Activated naive CD4-positive, alpha-beta T cell treated with anti-CD3 and anti-CD28 coated beads, Interleukin-2, amount 50 U/mL, for 16 hours (primary cell): Measurements from ENCODE around the gene TFF2.

Source experiments
- DNase-seq: peaks from one replicate; pipeline ENCODE4 v3.0.0-alpha.2; 2020

TFF2 gene

DNA sequence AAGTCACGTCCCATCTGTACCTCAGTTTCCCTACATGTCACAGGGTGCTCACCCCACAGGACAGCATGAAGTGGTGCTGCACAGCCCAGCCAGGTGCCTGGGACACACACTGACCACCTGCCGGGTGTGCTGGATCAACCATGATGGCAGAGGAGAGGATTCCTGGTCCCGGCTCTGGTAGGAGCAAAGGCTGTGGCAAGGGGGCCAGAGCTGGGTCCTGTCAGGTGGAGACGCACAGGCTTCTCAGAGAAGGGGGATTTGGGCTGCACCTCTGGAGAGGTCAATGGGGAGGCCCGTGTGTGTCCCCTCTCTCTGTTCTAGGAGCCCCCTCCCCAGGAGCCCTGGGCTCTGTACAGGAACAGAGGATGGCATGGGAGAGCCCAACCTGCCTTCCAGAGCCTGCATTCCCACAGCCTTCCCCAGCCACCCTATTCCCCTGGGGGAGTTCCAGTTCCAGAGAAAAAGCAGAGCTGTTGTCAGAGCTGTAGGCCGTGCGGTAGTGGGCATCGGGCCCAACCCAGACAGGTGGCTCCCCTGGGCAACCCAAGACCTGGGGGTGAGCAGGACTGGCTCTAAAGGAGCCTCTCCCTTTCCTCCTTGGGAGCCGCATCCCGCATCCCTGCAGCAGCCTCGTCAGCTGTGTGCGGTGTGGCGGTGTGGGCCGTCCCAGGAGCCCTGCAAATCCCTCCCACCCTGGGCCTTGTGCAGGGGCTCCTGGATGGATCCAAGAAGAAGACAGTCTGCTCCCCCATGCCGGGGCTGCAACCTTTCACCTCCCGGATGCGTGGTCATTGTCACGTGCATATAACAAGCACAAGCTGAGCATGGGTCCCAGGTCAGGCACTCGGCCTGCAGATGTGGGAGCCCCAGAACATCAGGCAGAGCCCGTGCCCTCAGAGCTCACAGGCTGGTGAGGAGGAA lies 32.7 kb downstream of the TFF2 start:
- no peak for DNase-seq

- DNase-seq, result no peak
These were observed 33.5 kb downstream of the TFF2 start for GRCh38 chr21:42317341-42317741.

DNA sequence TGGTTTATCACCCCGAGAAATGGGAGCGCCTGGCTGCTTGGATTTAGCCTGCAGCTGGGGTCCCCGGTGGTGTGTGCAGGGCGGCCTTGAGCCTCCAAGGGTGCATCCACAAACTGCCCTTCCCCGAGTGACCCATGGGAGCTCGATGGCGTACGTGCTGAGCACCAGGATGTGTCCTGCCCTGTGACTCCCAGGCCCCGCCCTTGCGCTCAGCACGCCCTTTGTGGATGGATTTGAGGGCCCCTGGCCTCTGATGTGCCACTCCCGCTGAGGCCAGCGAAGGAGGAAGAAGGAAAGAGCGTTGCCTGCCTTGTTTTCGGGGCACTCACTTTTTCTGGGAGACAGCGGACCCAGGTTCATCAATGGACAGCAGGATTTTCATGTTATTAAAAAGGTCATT lies 33.9 kb downstream of the TFF2 start:
- no peak for DNase-seq

GRCh38 chr21:42315296-42315891 lies 35.4 kb downstream of the TFF2 start, which contains the start of gene TFF3:
Gene TFF3, minus strand, starts transcription at chr21:42315409. Its CDS starts 35 bp downstream, at chr21:42315374.
- no peak for DNase-seq

DNA sequence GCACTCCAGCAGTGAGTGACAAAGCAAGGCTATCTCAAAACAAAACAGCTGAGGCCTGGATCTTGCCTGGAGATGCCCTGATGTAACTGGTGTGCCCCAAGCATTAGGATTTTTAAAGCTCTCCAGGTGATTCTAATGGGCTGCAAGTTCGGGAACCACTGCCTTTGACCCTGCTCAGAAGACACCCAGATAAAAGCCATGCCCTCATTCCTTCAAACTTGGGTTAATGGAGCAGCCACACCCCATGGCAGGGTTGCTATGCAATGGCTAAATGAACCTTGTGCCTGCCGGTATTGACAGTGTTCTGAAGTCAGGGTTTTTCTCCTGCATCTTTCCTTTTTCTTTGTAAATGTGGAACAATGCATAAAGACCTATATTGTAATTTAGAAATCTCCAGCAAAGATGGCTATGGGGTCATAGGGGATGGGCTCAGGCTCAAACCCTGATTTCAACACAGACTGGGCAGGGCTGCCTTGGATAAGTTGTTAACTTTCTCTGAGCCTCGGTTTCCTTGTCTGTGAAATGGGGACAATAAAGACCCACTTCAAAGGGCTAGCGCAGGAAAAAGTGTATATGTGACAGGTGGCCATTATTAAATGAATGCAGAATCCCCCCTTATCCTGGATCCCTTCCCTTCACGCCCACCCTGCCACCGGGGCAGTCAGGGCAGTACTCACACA lies 36.0 kb downstream of the TFF2 start:
- DNase-seq, result no peak

DNA sequence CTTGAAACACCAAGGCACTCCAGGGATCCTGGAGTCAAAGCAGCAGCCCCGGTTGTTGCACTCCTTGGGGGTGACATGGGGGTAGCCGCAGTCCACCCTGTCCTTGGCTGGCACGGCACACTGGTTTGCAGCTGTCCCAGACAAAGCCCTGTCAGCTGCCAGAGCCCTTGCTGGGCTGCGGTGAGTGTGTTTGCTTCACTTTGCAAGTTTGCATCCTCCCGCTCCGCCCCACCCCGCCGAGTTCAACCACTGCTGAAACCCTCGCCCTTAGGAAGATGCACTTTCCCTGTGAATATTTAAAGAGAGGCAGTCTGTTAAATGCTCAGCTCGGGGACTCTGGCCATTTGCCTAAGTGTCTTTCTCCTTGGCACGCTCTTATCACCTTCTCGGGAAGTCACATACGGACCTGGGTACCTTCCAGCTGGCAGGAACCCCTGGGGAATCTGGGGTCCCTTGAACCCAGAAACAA lies 37.3 kb downstream of the TFF2 start:
- no peak for DNase-seq

DNA sequence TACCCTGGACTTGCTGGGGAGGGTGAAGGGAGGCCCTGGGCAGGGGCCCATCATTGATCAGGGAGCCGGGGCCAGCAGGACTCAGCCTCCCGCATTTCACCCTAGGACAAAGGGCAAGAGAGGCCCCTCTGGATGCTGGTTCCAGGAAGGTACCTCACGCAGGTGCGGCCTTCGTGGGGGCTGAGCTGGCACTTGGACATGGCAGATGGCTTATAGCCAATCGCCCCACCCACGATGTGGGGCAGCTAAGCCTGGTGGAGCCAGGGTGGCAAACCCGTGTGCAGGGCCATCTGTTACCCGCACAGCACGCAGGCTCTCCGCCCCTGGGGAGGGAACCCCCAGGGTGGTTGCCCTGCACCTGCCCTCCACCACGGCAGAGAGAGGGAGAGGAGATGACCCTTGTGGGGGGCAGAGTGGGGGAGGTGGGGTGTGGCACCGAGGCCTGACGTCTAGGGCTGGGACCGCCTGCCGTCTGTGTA lies 38.1 kb downstream of the TFF2 start:
- no peak for DNase-seq

- no peak for DNase-seq
These were observed 38.8 kb downstream of the TFF2 start for GRCh38 chr21:42311816-42312625.

GRCh38 chr21:42311160-42311559 lies 39.6 kb downstream of the TFF2 start:
- no peak for DNase-seq

GRCh38 chr21:42310411-42311001 lies 40.3 kb downstream of the TFF2 start:
- DNase-seq, result no peak

DNA sequence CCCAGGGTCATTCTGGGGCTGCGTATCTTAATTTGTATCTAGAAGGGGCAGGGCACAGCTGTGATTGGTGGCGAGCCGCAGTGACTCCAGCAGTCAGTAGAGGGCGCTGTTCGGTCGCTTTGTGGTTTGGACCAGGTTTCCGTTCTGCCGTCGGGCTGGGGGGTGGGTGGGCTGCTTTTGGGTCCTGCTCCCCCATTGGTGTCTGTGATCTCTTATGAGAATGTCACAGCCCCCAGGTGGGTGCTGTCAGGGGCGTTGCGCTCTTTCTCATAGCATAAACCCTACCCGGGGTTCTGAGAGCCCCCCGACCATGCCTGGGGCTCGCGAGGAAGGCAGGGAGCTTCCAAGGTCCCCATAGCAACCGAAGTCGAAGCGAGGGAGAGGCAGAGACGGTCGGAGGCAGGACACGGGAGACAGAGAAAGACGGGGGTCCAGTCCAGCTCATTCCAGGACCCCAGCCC lies 41.0 kb downstream of the TFF2 start:
- peak; percentile 72 for DNase-seq

- no peak for DNase-seq
These were observed 41.7 kb downstream of the TFF2 start for GRCh38 chr21:42308914-42309752.

DNA sequence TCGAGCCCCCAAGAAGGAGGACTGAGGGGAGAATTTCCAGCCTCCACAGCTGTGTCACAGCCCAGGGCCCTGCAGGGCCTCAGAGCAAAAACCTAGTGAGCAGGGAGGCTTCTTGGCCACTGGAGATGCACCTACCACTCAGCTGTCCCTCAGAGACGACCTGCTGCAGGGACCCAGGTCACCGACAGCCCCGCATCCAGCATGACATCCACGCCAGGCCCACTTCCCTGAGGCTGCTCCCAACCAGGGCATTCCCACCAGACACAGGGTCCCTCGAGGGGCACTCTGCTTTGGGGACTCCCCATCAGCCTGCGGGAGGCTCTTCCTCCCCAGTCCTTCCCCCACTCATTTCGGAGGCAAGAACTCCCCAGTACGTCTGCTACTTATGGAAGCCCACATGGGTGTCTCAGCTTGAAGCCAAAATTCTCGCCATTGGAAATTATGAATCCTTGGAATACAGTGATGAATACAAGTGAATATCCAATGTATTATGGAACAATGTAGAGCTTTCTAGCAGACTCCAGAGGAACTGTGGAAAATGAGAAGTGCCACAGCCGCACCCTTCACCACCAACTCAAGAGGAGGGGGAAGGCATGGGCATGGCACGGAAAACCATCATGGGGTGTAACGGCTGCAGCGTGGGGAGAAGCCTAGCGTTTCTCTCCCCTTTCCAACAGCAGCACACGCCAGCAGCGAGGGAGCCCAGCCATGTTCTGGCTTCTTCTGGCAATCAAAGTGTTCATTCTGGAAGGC lies 42.5 kb downstream of the TFF2 start:
- DNase-seq, result no peak

DNA sequence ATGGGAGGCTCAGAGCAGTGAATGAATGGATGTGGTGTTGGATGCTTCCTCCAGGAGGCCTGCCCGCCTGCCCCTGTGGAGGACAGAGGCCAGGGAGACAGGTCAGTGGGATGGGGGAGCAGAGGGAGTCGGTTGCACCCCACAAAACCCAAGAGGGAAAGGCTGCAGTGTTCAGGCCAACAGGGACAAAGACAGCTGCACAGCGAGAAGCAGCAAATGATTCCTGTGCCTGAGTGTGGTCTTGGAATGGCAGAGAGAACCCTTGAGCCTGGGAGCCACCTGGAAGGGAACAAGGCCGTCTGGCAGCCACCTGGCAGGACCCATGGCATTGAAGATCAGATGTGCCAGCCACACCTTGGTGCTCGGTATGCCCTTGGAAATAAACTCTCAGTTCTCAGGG lies 43.7 kb downstream of the TFF2 start:
- no peak for DNase-seq

- DNase-seq, result peak; percentile 9
These were observed 44.3 kb downstream of the TFF2 start for GRCh38 chr21:42306366-42307035.

GRCh38 chr21:42305707-42306147 lies 45.1 kb downstream of the TFF2 start:
- DNase-seq, result no peak

DNA sequence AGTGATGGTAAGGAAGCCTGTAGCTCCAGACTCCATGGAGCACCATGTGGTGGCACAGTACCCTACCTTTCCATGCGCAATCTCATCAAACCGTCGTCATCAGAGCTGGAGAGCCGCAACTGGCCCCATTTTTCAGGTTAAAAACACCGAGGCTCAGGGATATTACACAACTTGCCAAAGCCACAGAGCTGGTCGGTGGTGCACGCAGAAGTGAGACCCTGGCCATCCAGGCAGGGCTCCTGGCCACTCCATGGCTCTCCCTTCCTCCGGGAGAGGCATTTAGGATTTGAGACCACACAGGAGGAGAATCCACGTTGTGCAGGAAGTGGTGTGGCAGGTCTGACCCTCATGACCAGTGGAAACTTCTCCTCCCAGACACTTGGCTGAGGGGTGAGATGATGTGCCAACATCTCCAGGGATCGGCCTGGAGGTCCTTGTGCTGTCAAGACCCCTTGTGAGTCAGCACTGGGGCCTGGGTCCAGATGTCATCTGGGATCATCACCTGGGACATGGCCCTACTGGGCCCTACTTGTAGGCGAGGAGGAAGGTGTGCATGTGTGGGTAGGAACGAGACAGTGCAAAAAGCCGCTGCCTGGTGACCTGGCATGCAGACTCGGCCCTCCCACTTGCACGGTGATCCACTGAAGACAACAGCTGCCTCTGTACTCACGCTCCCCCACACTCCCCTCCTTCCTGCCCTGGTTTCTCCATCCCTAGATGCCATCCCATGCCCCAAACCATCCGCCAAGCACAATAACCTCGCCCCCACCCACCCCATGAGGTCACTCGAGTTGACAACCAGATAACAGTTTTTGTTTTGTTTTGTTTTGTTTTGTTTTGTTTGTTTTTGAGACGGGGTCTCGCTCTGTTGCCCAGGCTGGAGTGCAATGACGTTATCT lies 46.0 kb downstream of the TFF2 start:
- peak; percentile 6 for DNase-seq

- no peak for DNase-seq
These were observed 47.4 kb downstream of the TFF2 start for GRCh38 chr21:42303443-42303842.

DNA sequence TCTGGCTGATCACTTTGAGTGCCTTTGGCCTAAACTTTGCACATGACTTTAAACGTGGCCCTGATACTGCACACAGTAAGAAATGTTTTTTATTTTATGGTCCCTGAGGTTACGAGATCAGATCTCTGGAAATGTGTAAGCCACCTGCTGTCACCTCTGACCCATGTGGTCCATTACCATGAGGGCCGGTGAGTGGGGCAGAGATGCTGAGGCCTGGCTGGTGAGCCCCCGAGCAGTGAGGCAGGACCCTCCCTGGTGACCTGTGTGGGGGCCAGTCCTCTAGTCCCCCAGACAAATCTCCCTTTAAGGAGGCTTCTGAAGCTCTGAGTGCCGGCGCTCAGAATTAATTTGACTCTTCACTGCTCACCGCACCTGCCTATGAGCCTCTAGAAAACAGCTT lies 48.0 kb downstream of the TFF2 start:
- no peak for DNase-seq
